Measurements from ENCODE around the gene SKA1. TPM values are rescaled to one million over a fixed set of nuclear protein-coding genes. Genes with fewer than 3 reads are reported as not detected.

Gene SKA1
- total and polyA plus RNA-seq, 2 experiments from 2014 or later, result 4.0 to 5.5 TPM

DNA sequence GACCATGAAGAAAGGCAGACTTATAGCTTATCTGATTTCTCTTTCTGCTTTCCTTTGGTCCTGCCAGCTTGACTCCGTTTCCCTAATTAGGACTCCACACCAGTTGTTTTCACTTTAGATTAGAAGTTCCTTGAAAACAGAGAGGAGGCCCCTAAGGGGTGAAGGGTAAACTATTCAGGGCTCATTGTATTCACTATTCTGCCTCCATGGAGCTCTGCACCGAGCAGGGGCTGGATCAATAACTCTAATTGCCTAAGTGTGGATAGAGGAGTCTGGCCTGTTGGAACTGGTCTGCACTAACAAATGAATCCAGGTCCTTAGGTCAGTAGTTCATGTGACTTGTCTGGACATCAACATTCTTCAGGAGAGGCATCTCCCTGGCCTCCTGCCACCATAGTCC, 36.1 kb upstream of the SKA1 start:
- 32% methylated on average over 2 of the region's 2 CpGs for WGBS (ENCODE audit: low lambda C conversion rate, missing lambda C conversion rate)

DNA sequence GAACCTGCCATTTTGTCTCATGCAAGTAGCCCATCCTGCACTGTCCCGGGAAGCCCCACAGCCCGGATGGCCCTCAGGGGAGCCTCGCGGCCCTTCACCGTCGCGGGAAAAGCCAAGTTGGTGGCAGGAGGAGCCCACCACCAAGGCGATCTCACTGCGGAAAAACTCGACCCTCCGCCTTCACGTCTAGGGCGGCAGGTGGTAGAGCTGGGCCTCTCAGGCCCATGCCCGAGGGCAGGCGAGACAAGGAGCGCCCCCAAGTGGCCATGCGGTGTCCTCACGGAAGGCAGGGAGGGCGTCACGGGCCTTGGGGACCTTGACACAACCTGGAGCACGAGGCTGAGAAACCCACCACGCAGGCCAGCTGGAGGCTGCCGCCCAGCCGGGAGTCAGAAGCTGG, 34.8 kb upstream of the SKA1 start:
- Histone ChIP-seq H3K36me3 (replicated peaks; ENCODE audit: insufficient read depth, low read depth) (no peaks in the 10 kb centered on the region), H3K4me2 (no peak overlapping the region), H4K20me1 (ENCODE audit: insufficient read depth, poor library complexity, severe bottlenecking) (no peaks in the 10 kb centered on the region), H3K27ac (no peak overlapping the region), H3K4me3 (no peak overlapping the region), H3K79me2 (no peaks in the 10 kb centered on the region), H2AFZ (no peak overlapping the region), H3K9me3 (ENCODE audit: low read depth) (no peaks in the 10 kb centered on the region), H3K27me3 (no peaks in the 10 kb centered on the region), H3K4me1 (ENCODE audit: insufficient read depth) (no peaks in the 10 kb centered on the region), H3K9me2 (replicated peaks; ENCODE audit: insufficient read depth) (no peaks in the 10 kb centered on the region)
- no peak for DNase-seq (ENCODE audit: low spot score)
- 93% methylated on average over 24 of the region's 24 CpGs for WGBS (ENCODE audit: low lambda C conversion rate, missing lambda C conversion rate)
- TF ChIP-seq EZH2 (IDR thresholded peaks at IDR 0.05; ENCODE audit: borderline replicate concordance) (no peak), EZH2phosphoT487 (IDR thresholded peaks at IDR 0.05; ENCODE audit: low read depth, severe bottlenecking, unreplicated experiment) (no peak)
- TF ChIP-seq, protein P1, sequence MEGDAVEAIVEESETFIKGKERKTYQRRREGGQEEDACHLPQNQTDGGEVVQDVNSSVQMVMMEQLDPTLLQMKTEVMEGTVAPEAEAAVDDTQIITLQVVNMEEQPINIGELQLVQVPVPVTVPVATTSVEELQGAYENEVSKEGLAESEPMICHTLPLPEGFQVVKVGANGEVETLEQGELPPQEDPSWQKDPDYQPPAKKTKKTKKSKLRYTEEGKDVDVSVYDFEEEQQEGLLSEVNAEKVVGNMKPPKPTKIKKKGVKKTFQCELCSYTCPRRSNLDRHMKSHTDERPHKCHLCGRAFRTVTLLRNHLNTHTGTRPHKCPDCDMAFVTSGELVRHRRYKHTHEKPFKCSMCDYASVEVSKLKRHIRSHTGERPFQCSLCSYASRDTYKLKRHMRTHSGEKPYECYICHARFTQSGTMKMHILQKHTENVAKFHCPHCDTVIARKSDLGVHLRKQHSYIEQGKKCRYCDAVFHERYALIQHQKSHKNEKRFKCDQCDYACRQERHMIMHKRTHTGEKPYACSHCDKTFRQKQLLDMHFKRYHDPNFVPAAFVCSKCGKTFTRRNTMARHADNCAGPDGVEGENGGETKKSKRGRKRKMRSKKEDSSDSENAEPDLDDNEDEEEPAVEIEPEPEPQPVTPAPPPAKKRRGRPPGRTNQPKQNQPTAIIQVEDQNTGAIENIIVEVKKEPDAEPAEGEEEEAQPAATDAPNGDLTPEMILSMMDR (IDR thresholded peaks at IDR 0.05; ENCODE audit: poor library complexity), result no peak

More for the DNA sequence above, 36.1 kb upstream of the SKA1 start:
- H3K79me2 ChIP-seq, result no peaks in the 10 kb centered on the region
- no peak overlapping the region for H3K4me3 ChIP-seq
- H3K27ac ChIP-seq, result no peak overlapping the region
- no peaks in the 10 kb centered on the region for H3K36me3 ChIP-seq (replicated peaks; ENCODE audit: insufficient read depth, low read depth)
- H3K27me3 ChIP-seq, result no peaks in the 10 kb centered on the region
- H2AFZ ChIP-seq, result no peak overlapping the region
- DNase-seq (ENCODE audit: low spot score), result no peak
- H4K20me1 ChIP-seq (ENCODE audit: insufficient read depth, poor library complexity, severe bottlenecking), result no peaks in the 10 kb centered on the region
- H3K9me2 ChIP-seq (replicated peaks; ENCODE audit: insufficient read depth), result no peaks in the 10 kb centered on the region
- H3K4me2 ChIP-seq, result no peak overlapping the region
- no peak for TF ChIP-seq EZH2 (IDR thresholded peaks at IDR 0.05; ENCODE audit: borderline replicate concordance)
- no peaks in the 10 kb centered on the region for H3K9me3 ChIP-seq (ENCODE audit: low read depth)
- H3K4me1 ChIP-seq (ENCODE audit: insufficient read depth), result no peaks in the 10 kb centered on the region

DNA sequence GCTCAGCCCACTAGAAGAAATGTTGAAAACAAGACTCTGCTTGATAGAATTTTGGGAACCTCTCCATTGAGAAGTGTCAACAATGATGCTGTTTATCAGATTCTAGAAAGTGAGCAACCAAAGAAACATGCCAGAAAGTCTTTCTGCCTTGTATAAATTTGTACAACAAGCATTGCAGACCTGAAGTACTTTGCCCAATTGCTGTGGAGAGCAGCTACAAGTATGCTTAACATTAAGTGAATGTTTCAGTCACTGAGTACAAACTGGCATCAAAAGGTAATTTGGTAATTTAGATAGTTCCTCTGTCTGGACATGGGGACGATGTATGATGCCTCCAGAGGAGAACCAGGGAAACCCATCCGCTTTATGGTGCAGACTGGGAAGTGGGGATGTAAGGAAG, 33.4 kb upstream of the SKA1 start:
- Histone ChIP-seq H3K4me1 (ENCODE audit: insufficient read depth) (no peaks in the 10 kb centered on the region), H3K4me3 (no peak overlapping the region), H3K9me2 (replicated peaks; ENCODE audit: insufficient read depth) (no peaks in the 10 kb centered on the region), H3K4me2 (no peak overlapping the region), H3K27me3 (no peaks in the 10 kb centered on the region), H2AFZ (no peak overlapping the region), H3K79me2 (no peaks in the 10 kb centered on the region), H3K36me3 (replicated peaks; ENCODE audit: insufficient read depth, low read depth) (no peaks in the 10 kb centered on the region), H3K27ac (no peak overlapping the region), H3K9me3 (ENCODE audit: low read depth) (no peaks in the 10 kb centered on the region), H4K20me1 (ENCODE audit: insufficient read depth, poor library complexity, severe bottlenecking) (no peaks in the 10 kb centered on the region)
- TF ChIP-seq, protein P1 (IDR thresholded peaks at IDR 0.05; ENCODE audit: poor library complexity), result no peak
- TF ChIP-seq EZH2phosphoT487 (IDR thresholded peaks at IDR 0.05; ENCODE audit: low read depth, severe bottlenecking, unreplicated experiment) (no peak), EZH2 (IDR thresholded peaks at IDR 0.05; ENCODE audit: borderline replicate concordance) (no peak)
- WGBS (ENCODE audit: low lambda C conversion rate, missing lambda C conversion rate), result 75% methylated on average over 2 of the region's 2 CpGs
- DNase-seq (ENCODE audit: low spot score), result no peak

DNA sequence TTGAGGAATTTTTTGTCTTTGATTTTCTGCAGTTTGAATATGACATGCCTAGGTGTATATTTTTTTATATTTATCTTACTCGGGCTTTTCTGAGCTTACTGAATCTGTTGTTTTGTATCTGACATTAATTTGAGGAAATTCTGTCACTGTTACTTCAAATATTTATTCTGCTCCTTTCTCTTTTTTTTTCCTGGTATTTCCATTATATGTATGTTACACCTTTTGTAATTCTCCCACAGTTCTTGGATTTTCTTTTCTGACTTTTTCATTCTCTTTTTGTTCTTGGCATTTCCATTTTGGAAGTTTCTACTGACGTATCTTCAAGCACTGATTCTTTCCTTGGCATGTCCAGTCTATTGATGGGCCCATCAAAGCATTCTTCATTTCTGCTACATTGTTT, 24.1 kb upstream of the SKA1 start:
- no peaks in the 10 kb centered on the region for H3K9me2 ChIP-seq (replicated peaks; ENCODE audit: insufficient read depth)
- TF ChIP-seq EZH2phosphoT487 (IDR thresholded peaks at IDR 0.05; ENCODE audit: low read depth, severe bottlenecking, unreplicated experiment) (no peak), EZH2 (IDR thresholded peaks at IDR 0.05; ENCODE audit: borderline replicate concordance) (no peak)
- TF ChIP-seq, protein P1 (IDR thresholded peaks at IDR 0.05; ENCODE audit: poor library complexity), result no peak
- H3K9me3 ChIP-seq (ENCODE audit: low read depth), result no peaks in the 10 kb centered on the region
- no peak for DNase-seq (ENCODE audit: low spot score)
- H3K27me3 ChIP-seq, result no peaks in the 10 kb centered on the region
- no peak overlapping the region for H3K4me2 ChIP-seq
- H2AFZ ChIP-seq, result no peak overlapping the region
- 93% methylated on average over 2 of the region's 2 CpGs for WGBS (ENCODE audit: low lambda C conversion rate, missing lambda C conversion rate)
- H3K79me2 ChIP-seq, result no peaks in the 10 kb centered on the region
- H4K20me1 ChIP-seq (ENCODE audit: insufficient read depth, poor library complexity, severe bottlenecking), result no peaks in the 10 kb centered on the region
- no peak overlapping the region for H3K27ac ChIP-seq
- H3K36me3 ChIP-seq (replicated peaks; ENCODE audit: insufficient read depth, low read depth), result no peaks in the 10 kb centered on the region
- H3K4me1 ChIP-seq (ENCODE audit: insufficient read depth), result no peaks in the 10 kb centered on the region
- H3K4me3 ChIP-seq, result no peak overlapping the region

Measured in hepatocyte (in vitro differentiated cells).